Measurements from ENCODE around the gene ART5. TPM values are rescaled to one million over a fixed set of nuclear protein-coding genes. Genes with fewer than 3 reads are reported as not detected.

Gene ART5
- total and polyA plus RNA-seq, 2 experiments from 2014 or later = 6.4 to 12.9 TPM

DNA sequence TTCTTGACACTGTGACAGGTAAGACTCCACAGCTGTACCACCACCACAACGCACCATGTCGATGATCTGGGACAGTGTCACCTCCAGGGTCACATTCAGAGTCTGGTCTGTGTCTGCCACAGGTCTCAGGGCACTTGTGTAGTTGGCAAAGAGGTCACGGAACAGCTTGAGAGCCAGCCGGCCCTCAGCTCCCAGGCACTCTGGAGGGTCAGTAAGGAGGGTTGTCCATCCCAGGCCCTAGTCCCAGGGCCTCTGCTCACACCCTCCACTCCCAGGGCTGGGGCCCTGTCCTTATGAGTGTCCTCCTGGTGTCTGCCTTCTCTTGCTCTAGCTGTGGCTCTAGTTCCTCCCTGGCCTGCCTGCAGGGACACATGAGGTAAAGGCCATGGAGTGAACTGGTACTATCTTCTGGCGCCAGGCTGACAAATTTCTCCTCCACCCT lies 28.0 kb upstream of the ART5 start (continued):
- TF ChIP-seq, protein P1, sequence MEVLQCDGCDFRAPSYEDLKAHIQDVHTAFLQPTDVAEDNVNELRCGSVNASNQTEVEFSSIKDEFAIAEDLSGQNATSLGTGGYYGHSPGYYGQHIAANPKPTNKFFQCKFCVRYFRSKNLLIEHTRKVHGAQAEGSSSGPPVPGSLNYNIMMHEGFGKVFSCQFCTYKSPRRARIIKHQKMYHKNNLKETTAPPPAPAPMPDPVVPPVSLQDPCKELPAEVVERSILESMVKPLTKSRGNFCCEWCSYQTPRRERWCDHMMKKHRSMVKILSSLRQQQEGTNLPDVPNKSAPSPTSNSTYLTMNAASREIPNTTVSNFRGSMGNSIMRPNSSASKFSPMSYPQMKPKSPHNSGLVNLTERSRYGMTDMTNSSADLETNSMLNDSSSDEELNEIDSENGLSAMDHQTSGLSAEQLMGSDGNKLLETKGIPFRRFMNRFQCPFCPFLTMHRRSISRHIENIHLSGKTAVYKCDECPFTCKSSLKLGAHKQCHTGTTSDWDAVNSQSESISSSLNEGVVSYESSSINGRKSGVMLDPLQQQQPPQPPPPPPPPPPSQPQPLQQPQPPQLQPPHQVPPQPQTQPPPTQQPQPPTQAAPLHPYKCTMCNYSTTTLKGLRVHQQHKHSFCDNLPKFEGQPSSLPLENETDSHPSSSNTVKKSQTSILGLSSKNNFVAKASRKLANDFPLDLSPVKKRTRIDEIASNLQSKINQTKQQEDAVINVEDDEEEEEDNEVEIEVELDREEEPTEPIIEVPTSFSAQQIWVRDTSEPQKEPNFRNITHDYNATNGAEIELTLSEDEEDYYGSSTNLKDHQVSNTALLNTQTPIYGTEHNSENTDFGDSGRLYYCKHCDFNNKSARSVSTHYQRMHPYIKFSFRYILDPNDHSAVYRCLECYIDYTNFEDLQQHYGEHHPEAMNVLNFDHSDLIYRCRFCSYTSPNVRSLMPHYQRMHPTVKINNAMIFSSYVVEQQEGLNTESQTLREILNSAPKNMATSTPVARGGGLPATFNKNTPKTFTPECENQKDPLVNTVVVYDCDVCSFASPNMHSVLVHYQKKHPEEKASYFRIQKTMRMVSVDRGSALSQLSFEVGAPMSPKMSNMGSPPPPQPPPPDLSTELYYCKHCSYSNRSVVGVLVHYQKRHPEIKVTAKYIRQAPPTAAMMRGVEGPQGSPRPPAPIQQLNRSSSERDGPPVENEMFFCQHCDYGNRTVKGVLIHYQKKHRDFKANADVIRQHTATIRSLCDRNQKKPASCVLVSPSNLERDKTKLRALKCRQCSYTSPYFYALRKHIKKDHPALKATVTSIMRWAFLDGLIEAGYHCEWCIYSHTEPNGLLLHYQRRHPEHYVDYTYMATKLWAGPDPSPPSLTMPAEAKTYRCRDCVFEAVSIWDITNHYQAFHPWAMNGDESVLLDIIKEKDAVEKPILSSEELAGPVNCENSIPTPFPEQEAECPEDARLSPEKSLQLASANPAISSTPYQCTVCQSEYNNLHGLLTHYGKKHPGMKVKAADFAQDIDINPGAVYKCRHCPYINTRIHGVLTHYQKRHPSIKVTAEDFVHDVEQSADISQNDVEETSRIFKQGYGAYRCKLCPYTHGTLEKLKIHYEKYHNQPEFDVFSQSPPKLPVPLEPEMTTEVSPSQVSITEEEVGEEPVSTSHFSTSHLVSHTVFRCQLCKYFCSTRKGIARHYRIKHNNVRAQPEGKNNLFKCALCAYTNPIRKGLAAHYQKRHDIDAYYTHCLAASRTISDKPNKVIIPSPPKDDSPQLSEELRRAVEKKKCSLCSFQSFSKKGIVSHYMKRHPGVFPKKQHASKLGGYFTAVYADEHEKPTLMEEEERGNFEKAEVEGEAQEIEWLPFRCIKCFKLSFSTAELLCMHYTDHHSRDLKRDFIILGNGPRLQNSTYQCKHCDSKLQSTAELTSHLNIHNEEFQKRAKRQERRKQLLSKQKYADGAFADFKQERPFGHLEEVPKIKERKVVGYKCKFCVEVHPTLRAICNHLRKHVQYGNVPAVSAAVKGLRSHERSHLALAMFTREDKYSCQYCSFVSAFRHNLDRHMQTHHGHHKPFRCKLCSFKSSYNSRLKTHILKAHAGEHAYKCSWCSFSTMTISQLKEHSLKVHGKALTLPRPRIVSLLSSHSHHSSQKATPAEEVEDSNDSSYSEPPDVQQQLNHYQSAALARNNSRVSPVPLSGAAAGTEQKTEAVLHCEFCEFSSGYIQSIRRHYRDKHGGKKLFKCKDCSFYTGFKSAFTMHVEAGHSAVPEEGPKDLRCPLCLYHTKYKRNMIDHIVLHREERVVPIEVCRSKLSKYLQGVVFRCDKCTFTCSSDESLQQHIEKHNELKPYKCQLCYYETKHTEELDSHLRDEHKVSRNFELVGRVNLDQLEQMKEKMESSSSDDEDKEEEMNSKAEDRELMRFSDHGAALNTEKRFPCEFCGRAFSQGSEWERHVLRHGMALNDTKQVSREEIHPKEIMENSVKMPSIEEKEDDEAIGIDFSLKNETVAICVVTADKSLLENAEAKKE (CRISPR knock-in tag; IDR thresholded peaks at IDR 0.05) = no peak
- TF ChIP-seq POLR2AphosphoS5 (IDR thresholded peaks at IDR 0.05; ENCODE audit: low read depth) (no peak), JUNB (IDR thresholded peaks at IDR 0.05; ENCODE audit: unreplicated experiment) (no peak), STAT1 (IDR thresholded peaks at IDR 0.05; ENCODE audit: unreplicated experiment) (no peak), EZH2phosphoT487 (IDR thresholded peaks at IDR 0.05; ENCODE audit: unreplicated experiment) (no peak), ZNF331 (CRISPR knock-in tag; IDR thresholded peaks at IDR 0.05; ENCODE audit: low read depth) (no peak)
- TF ChIP-seq, protein P2, sequence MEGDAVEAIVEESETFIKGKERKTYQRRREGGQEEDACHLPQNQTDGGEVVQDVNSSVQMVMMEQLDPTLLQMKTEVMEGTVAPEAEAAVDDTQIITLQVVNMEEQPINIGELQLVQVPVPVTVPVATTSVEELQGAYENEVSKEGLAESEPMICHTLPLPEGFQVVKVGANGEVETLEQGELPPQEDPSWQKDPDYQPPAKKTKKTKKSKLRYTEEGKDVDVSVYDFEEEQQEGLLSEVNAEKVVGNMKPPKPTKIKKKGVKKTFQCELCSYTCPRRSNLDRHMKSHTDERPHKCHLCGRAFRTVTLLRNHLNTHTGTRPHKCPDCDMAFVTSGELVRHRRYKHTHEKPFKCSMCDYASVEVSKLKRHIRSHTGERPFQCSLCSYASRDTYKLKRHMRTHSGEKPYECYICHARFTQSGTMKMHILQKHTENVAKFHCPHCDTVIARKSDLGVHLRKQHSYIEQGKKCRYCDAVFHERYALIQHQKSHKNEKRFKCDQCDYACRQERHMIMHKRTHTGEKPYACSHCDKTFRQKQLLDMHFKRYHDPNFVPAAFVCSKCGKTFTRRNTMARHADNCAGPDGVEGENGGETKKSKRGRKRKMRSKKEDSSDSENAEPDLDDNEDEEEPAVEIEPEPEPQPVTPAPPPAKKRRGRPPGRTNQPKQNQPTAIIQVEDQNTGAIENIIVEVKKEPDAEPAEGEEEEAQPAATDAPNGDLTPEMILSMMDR (conservative IDR thresholded peaks at IDR 0.05; ENCODE audit: low read depth in 2 of 2) = no peak
- TF ChIP-seq, protein P3, sequence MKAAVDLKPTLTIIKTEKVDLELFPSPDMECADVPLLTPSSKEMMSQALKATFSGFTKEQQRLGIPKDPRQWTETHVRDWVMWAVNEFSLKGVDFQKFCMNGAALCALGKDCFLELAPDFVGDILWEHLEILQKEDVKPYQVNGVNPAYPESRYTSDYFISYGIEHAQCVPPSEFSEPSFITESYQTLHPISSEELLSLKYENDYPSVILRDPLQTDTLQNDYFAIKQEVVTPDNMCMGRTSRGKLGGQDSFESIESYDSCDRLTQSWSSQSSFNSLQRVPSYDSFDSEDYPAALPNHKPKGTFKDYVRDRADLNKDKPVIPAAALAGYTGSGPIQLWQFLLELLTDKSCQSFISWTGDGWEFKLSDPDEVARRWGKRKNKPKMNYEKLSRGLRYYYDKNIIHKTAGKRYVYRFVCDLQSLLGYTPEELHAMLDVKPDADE (IDR thresholded peaks at IDR 0.05) = no peak

Measured in GM23338 (cell line).